RWPE1 (cell line): ENCODE data around the gene ZFP69B.
"Not testable (repeated sequence)": the region's sequence is repeated elsewhere in the genome, so short reads cannot be mapped to it uniquely, and the experiment has no call there.

Experiments
- CTCF ChIA-PET: fragments of 350-600 bp; sonication (Branson Sonifier 250); formaldehyde crosslinking; extraction: SDS; loops from one replicate; lab custom pipeline; 2021; lab: Yijun Ruan, JAX
- POLR2A ChIA-PET: fragments of 400-600 bp; formaldehyde crosslinking; extraction: SDS; loops from one replicate; lab custom pipeline; 2020; ENCODE audit warnings: antibody characterized with exemption; ENCODE audit not compliant: low non-redundant PET; lab: Yijun Ruan, JAX
- DNase-seq: peaks from one replicate; pipeline ENCODE4 v3.0.0; 2012; ENCODE audit warnings: low spot score
- H3K27ac ChIP-seq: fragments of 450-650 bp; 2 replicates; pipeline ENCODE4 v1.5.1; 2017
- CTCF ChIP-seq: fragments of 450-650 bp; conservative IDR thresholded peaks from 2 replicates; pipeline ENCODE4 v1.5.1; 2017; ENCODE audit warnings: low read depth, mild to moderate bottlenecking

The ZFP69B gene

GRCh38 chr1:40478276-40478675, 28.0 kb downstream of the ZFP69B start:
- TF ChIP-seq CTCF, result no peak
- ChIA-PET CTCF (interaction anchor here (0.6 kb wide), 1 partner anchor 749 kb away, joined by 3 read pairs; no protein-coding TSS in a partner anchor), POLR2A (no interaction called here)
- DNase-seq, result no peak
- no peak overlapping the region for H3K27ac ChIP-seq

GRCh38 chr1:40479156-40479555, 28.9 kb downstream of the ZFP69B start:
- DNase-seq, result no peak
- H3K27ac ChIP-seq, result no peak overlapping the region
- CTCF ChIA-PET, result no interaction called here
- no peak for TF ChIP-seq CTCF
- POLR2A ChIA-PET, result no interaction called here

GRCh38 chr1:40495315-40495903, 45.1 kb downstream of the ZFP69B start:
- POLR2A ChIA-PET, result no interaction called here
- CTCF ChIA-PET, result interaction anchor here (0.5 kb wide), 1 partner anchor 12 kb away, joined by 6 read pairs; no protein-coding TSS in a partner anchor
- H3K27ac ChIP-seq, result no peak overlapping the region
- DNase-seq, result no peak
- no peak for TF ChIP-seq CTCF

- H3K27ac ChIP-seq, DNase-seq, POLR2A ChIA-PET: not testable (repeated sequence)
- CTCF ChIA-PET, result interaction anchor here (0.5 to 0.6 kb wide), 2 partner anchors 31 to 55 kb away, joined by 3 read pairs; no protein-coding TSS in a partner anchor
These were observed 52.4 kb downstream of the ZFP69B start for GRCh38 chr1:40502651-40503050.

GRCh38 chr1:40507973-40508372, 57.7 kb downstream of the ZFP69B start:
- POLR2A ChIA-PET, result interaction anchor here (0.8 kb wide), 1 partner anchor 54 kb away, joined by 3 read pairs; no protein-coding TSS in a partner anchor
- CTCF ChIA-PET, result interaction anchor here (0.6 kb wide), 2 partner anchors 180 to 818 kb away, joined by 3 read pairs; no protein-coding TSS in a partner anchor
- no peak for DNase-seq
- TF ChIP-seq CTCF, result no peak
- H3K27ac ChIP-seq, result peak overlapping the region; percentile 78

- ChIA-PET CTCF (interaction anchor here (0.6 kb wide), 1 partner anchor 817 kb away, joined by 3 read pairs; no protein-coding TSS in a partner anchor), POLR2A (interaction anchor here (0.6 to 0.8 kb wide), 2 partner anchors 55 to 240 kb away, joined by 3 to 5 read pairs; no protein-coding TSS in a partner anchor)
- DNase-seq, result peak; percentile 58
- H3K27ac ChIP-seq, result peak within 1 kb of the TSS; percentile 78
- no peak for TF ChIP-seq CTCF
These were observed 58.4 kb downstream of the ZFP69B start, which contains the start of gene EXO5 for GRCh38 chr1:40508375-40509341. Gene EXO5 (plus strand): TSS chr1:40508767. CDS start chr1:40514545, 5,778 bp downstream.
